ENCODE results near the gene HDAC11.
"Not testable (repeated sequence)": the region's sequence is repeated elsewhere in the genome, so short reads cannot be mapped to it uniquely, and the experiment has no call there.

Gene HDAC11

GRCh38 chr3:13479582-13480339 is at the start of gene HDAC11:
Gene HDAC11 (plus strand): TSS chr3:13480306. CDS start chr3:13480348, 42 bp downstream.
- intact Hi-C loops (cut with DNase I), result loop anchor here (2.0 kb wide), 1 partner anchor 15 kb away; no protein-coding TSS in a partner anchor
- DNase-seq, result peak; percentile 99 to 100 (median 100)

GRCh38 chr3:13430411-13430875 is 49.7 kb upstream of the HDAC11 start:
- intact Hi-C loops (cut with DNase I); DNase-seq: not testable (repeated sequence)

- intact Hi-C loops (cut with DNase I), result no loop called here
- no peak for DNase-seq
Measured at GRCh38 chr3:13432093-13432492, 48.0 kb upstream of the HDAC11 start.

GRCh38 chr3:13433912-13434311 is 46.2 kb upstream of the HDAC11 start:
- intact Hi-C loops (cut with DNase I), result no loop called here
- DNase-seq, result no peak

- intact Hi-C loops (cut with DNase I); DNase-seq: not testable (repeated sequence)
Measured at GRCh38 chr3:13436213-13436612, 43.9 kb upstream of the HDAC11 start.

- no peak for DNase-seq
Measured at GRCh38 chr3:13440204-13440817, 39.8 kb upstream of the HDAC11 start.

GRCh38 chr3:13442882-13443281 is 37.2 kb upstream of the HDAC11 start:
- intact Hi-C loops (cut with DNase I), result not testable (repeated sequence)

More at GRCh38 chr3:13440204-13440817, 39.8 kb upstream of the HDAC11 start:
- intact Hi-C loops (cut with DNase I), result no loop called here

GRCh38 chr3:13451301-13451673 is 28.8 kb upstream of the HDAC11 start:
- no peak for DNase-seq

More at GRCh38 chr3:13442882-13443281, 37.2 kb upstream of the HDAC11 start:
- DNase-seq, result not testable (repeated sequence)

GRCh38 chr3:13452490-13453335 is 27.4 kb upstream of the HDAC11 start:
- intact Hi-C loops (cut with DNase I), result loop anchor here (1.0 to 5.0 kb wide), 2 partner anchors 145 to 360 kb away; no protein-coding TSS in a partner anchor
- peak in 5 of 10 donors; percentile 22 to 85 (median 37) for DNase-seq

More at GRCh38 chr3:13451301-13451673, 28.8 kb upstream of the HDAC11 start:
- intact Hi-C loops (cut with DNase I), result loop anchor here (5.0 kb wide), 1 partner anchor 144 kb away; no protein-coding TSS in a partner anchor

GRCh38 chr3:13455644-13456043 is 24.5 kb upstream of the HDAC11 start:
- intact Hi-C loops (cut with DNase I), result no loop called here
- no peak for DNase-seq

- intact Hi-C loops (cut with DNase I), result no loop called here
- no peak for DNase-seq
Measured at GRCh38 chr3:13457593-13457992, 22.5 kb upstream of the HDAC11 start.

GRCh38 chr3:13459605-13460340 is 20.3 kb upstream of the HDAC11 start:
- intact Hi-C loops (cut with DNase I), result no loop called here
- peak in 1 of 10 donors; percentile 45 for DNase-seq

- intact Hi-C loops (cut with DNase I), result no loop called here
- no peak for DNase-seq
Measured at GRCh38 chr3:13460341-13460736, 19.8 kb upstream of the HDAC11 start.

- intact Hi-C loops (cut with DNase I), result no loop called here
- peak in 2 of 10 donors; percentile 45 to 88 for DNase-seq
Measured at GRCh38 chr3:13461169-13462124, 18.7 kb upstream of the HDAC11 start.

GRCh38 chr3:13462125-13462629 is 17.9 kb upstream of the HDAC11 start:
- intact Hi-C loops (cut with DNase I), result no loop called here

GRCh38 chr3:13462822-13463221 is 17.3 kb upstream of the HDAC11 start:
- intact Hi-C loops (cut with DNase I), result no loop called here
- DNase-seq, result peak in 1 of 10 donors; percentile 43

More at GRCh38 chr3:13462125-13462629, 17.9 kb upstream of the HDAC11 start:
- DNase-seq, result peak in 1 of 10 donors; percentile 28

- DNase-seq, result peak in 2 of 10 donors; percentile 58 to 84
Measured at GRCh38 chr3:13463618-13464400, 16.3 kb upstream of the HDAC11 start.

More at GRCh38 chr3:13463618-13464400, 16.3 kb upstream of the HDAC11 start:
- intact Hi-C loops (cut with DNase I), result no loop called here
